GM12872 (cell line): Measurements from ENCODE around the gene CAMK1D.

Source experiments
- CTCF ChIP-seq: IDR thresholded peaks from 3 replicates; pipeline ENCODE4 v1.5.1; 2011; ENCODE audit warnings: low read depth, mild to moderate bottlenecking, low read length, moderate library complexity; ENCODE audit not compliant: insufficient read depth

CAMK1D gene

GRCh38 chr10:12513003-12513365 lies 163.6 kb downstream of the CAMK1D start:
- no peak for TF ChIP-seq CTCF

DNA sequence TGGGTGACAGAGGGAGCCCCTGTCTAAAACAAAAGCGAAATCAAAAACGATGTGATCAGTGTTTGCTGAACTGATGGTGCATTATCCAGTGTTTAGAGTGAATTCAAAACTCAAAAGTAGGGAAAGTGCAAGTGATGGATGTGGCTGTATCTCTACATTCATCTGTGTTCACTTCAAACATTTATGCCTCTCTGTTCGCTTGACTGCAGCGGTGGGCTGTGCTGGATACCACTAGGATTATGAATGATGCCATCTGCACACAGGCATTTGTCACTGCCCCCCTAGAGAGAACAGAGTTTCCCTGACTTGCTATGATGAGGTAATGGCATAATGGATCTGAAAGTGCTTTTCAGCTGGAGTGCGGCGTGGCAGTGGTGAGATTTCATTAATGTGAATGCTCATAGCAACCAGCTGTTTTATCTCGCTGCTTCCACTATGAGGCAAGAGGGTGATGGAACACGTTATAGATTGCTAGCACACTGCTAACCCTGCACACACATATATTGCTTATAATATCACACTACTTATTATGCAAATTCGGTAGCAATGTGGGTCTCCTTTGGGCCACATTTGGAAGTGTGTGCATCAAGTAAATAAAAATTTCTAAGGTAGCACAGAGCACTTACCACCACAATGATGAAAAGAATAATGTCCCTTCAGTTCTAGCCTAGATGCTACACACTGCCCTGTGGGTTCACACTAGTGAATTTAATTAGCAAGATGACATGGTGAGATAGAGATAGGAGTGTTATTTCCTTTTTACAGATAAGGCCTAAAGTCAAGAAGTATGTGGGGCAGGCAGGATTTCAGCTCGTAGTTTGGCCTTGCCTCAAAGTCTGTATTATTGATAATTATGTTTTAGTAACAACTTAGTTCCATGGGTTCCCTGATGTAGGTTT lies 164.7 kb downstream of the CAMK1D start:
- no peak for TF ChIP-seq CTCF

DNA sequence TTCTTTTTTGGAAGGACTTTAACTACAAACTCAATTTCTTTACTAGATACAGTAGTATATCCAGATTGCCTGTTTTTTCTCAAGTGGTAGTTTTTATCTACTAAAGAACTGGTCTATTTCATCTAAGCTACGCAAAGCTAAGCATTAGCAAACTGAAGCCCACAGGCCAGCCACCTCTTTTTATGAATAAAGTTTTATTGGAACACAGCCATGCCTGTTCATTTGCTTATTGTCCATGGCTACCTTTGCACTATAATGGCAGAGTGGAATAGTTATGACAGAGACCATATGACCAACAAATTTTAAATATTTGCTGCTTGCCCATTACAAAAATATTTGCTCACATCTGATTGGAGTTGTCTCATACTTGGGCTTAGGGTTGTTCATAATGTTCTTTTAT lies 168.7 kb downstream of the CAMK1D start:
- no peak for TF ChIP-seq CTCF

DNA sequence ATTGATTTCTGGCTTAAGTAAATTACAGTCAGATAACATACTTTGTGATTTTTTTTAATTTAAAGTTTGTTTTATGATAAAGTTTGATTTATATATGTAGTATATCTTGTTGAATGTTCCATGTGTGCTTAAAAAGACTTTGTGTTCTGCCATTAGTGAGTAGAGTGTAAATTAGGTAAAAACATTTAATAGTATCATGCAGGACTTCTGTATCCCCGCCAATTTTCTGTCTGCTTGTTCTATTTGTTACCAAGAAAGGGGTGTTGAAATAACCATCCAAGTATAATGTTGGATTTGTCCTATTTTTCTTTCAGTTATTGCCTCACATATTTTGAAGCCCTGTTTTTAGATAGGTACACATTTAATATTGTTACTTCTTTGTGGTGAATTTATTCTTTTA lies 172.1 kb downstream of the CAMK1D start:
- no peak for TF ChIP-seq CTCF

GRCh38 chr10:12526311-12526710 lies 177.0 kb downstream of the CAMK1D start:
- TF ChIP-seq CTCF, result no peak

DNA sequence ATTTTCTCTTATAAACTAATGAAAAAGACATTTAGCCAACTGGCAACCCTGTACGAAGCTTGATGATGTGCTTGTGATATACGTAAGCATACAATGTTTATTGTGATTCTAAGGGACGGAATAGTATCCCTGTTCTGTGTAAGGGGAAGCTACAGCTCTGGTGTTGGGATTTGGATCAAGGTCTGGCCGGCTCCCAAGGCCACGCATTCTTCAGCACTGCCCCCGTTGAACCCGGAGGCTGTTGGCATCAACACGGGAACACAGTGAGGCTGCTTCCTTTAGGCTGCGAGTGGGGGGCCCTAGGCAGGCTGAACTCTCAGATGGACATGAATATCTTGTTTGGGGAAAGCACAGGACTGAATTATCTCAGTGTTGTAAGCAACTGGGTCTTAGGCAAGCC lies 180.6 kb downstream of the CAMK1D start:
- TF ChIP-seq CTCF, result no peak

DNA sequence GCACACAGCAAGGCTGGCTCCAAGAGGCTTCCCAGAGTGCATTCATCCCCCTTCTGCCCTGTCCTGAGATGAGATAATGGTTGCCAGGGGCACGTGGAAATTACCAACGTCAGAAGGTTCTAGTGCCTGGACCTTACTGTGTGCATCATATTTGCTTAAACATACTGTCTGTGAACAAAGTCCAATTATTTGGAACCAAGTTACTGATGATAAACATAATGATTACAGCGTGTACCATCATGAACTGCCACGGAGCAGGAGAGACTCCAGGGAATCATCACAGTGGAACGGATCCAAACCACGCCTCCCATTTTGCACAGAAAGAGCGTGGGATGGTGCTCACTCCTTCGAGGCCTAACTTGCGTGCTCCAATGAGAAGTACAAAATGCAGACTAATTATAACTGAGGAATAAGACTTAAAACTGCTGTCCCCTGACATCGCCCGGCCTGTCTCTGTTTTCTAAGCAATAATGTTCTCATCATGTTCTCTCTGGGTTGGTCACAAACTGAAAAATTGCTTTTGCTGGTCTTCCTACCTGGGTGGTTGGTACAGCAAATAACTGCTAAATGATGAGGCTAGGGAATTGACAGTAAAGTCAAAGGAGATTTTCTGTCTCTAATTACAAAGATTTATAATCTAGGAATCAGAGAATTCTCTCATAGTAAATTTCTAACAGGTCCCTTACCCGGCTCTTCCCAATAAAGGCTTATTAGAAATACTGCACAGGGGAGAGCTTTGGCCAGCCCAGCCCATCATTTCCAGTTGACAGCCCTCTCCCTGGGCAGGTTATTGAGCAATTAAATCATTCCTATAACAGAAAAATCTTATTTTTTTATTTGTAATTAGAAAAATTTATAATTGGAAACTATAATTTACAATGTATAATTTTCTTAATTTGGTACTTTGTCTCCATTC lies 182.2 kb downstream of the CAMK1D start:
- no peak for TF ChIP-seq CTCF
